Stomach (tissue), 4 donors: Measurements from ENCODE around the gene MTF1.

ENCODE experiments used
- POLR2A ChIP-seq, 4 donors: fragments of 450-650 bp; IDR thresholded peaks; one replicate each; pipeline ENCODE4 v1.6.1; 2016; ENCODE audit warnings: antibody characterized with exemption in 4 of 4, control low read depth in 2 of 4, mild to moderate bottlenecking in 1 of 4, moderate library complexity in 1 of 4
- POLR2AphosphoS5 ChIP-seq, 3 donors: sonication (generic); formaldehyde crosslinking; IDR thresholded peaks; one replicate each; pipeline ENCODE4 v1.6.1; 2016; ENCODE audit warnings: antibody characterized with exemption in 3 of 3
- TF ChIP-seq, protein P1 (sequence below), 7 experiments: fragments of 450-650 bp in 4 of 7; fragments of 200-600 bp in 3 of 7; sonication (generic) in 3 of 7; IDR thresholded peaks; one replicate each; pipeline ENCODE4 v1.5.1; 2016 to 2019; ENCODE audit warnings: antibody characterized with exemption in 7 of 7, control low read depth in 2 of 7, mild to moderate bottlenecking in 1 of 7

DNA sequence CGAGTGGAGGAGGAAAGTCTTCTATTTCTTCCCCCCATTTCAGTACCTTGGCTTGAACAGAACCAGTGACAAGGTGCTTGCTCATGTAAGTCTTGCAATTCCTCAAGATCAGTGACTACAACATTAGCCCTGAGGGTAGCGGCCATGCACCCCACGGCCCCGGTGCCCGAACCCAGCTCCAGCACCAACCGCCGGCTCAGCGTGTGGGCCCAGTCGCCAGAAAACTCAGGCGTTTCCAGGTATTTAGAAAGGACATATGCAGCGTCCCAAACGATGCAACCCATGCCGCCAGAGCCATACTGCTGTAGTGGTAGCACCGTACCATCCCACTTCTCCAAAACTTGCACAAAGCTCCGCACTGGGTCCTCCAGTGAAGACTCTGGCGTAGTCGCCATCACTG, 76.9 kb downstream of the MTF1 start:
- TF ChIP-seq, protein P1, sequence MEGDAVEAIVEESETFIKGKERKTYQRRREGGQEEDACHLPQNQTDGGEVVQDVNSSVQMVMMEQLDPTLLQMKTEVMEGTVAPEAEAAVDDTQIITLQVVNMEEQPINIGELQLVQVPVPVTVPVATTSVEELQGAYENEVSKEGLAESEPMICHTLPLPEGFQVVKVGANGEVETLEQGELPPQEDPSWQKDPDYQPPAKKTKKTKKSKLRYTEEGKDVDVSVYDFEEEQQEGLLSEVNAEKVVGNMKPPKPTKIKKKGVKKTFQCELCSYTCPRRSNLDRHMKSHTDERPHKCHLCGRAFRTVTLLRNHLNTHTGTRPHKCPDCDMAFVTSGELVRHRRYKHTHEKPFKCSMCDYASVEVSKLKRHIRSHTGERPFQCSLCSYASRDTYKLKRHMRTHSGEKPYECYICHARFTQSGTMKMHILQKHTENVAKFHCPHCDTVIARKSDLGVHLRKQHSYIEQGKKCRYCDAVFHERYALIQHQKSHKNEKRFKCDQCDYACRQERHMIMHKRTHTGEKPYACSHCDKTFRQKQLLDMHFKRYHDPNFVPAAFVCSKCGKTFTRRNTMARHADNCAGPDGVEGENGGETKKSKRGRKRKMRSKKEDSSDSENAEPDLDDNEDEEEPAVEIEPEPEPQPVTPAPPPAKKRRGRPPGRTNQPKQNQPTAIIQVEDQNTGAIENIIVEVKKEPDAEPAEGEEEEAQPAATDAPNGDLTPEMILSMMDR (IDR thresholded peaks at IDR 0.05) = no peak
- TF ChIP-seq POLR2AphosphoS5 (IDR thresholded peaks at IDR 0.05) (no peak), POLR2A (IDR thresholded peaks at IDR 0.05) (no peak)
